ENCODE results near the gene TSPAN18.

DNA sequence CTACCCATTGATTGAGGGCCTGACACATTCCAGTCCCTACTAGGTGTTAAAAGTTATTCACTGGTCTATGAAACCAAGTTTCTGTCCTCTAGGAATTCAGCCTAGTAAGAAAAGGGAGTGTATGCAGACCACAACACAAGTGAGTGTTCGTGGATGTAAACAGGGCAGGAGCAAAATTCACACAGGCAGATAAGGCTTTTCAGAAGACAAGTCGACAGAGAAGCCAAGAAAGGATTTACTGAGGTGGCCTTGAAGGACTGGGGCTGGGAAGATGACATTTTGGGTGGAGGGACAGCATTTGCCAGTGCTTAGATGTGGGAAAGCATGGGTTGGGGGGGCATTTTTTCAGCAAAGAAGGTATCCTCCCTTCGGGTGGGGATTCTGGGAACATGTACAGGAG, 76.2 kb downstream of the TSPAN18 start:
- TF ChIP-seq, protein P1, sequence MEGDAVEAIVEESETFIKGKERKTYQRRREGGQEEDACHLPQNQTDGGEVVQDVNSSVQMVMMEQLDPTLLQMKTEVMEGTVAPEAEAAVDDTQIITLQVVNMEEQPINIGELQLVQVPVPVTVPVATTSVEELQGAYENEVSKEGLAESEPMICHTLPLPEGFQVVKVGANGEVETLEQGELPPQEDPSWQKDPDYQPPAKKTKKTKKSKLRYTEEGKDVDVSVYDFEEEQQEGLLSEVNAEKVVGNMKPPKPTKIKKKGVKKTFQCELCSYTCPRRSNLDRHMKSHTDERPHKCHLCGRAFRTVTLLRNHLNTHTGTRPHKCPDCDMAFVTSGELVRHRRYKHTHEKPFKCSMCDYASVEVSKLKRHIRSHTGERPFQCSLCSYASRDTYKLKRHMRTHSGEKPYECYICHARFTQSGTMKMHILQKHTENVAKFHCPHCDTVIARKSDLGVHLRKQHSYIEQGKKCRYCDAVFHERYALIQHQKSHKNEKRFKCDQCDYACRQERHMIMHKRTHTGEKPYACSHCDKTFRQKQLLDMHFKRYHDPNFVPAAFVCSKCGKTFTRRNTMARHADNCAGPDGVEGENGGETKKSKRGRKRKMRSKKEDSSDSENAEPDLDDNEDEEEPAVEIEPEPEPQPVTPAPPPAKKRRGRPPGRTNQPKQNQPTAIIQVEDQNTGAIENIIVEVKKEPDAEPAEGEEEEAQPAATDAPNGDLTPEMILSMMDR (conservative IDR thresholded peaks at IDR 0.05; ENCODE audit: low read depth, low read length): no peak
- no peak for TF ChIP-seq POLR2A (IDR thresholded peaks at IDR 0.05; ENCODE audit: low read depth, low read length)
- TF ChIP-seq, protein P2, sequence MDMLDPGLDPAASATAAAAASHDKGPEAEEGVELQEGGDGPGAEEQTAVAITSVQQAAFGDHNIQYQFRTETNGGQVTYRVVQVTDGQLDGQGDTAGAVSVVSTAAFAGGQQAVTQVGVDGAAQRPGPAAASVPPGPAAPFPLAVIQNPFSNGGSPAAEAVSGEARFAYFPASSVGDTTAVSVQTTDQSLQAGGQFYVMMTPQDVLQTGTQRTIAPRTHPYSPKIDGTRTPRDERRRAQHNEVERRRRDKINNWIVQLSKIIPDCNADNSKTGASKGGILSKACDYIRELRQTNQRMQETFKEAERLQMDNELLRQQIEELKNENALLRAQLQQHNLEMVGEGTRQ (IDR thresholded peaks at IDR 0.05; ENCODE audit: low read depth, low read length): no peak
- no peak for TF ChIP-seq CHD1 (IDR thresholded peaks at IDR 0.05; ENCODE audit: low read depth, low read length)
- no peak for TF ChIP-seq MAFK (IDR thresholded peaks at IDR 0.05; ENCODE audit: low read depth, low read length)
- TF ChIP-seq MXI1 (IDR thresholded peaks at IDR 0.05; ENCODE audit: borderline replicate concordance, low read depth, low read length): no peak
- no peak for TF ChIP-seq SMC3 (IDR thresholded peaks at IDR 0.05; ENCODE audit: low read depth, low read length)
- no peak for TF ChIP-seq BHLHE40 (IDR thresholded peaks at IDR 0.05; ENCODE audit: low read depth, low read length)
- no peak for TF ChIP-seq RFX5 (IDR thresholded peaks at IDR 0.05; ENCODE audit: low read depth, low read length)
- no peak for TF ChIP-seq RAD21 (IDR thresholded peaks at IDR 0.05; ENCODE audit: low read length)
- TF ChIP-seq CEBPB (IDR thresholded peaks at IDR 0.05; ENCODE audit: low read depth, low read length): no peak
- TF ChIP-seq MAZ (IDR thresholded peaks at IDR 0.05; ENCODE audit: borderline replicate concordance, low read depth, low read length): no peak

All from IMR-90 (cell line).